Suppressor macrophage treated with lipopolysaccharide for 1 hour (primary cell): ENCODE data around the gene MAGEA9B.
"Not testable (repeated sequence)": the region's sequence is repeated elsewhere in the genome, so short reads cannot be mapped to it uniquely, and the experiment has no call there.

Experiments used
- DNase-seq, 3 donors: peaks; one replicate each; pipeline ENCODE4 v3.0.0-alpha.2; 2020 to 2022

MAGEA9B gene, protein sequence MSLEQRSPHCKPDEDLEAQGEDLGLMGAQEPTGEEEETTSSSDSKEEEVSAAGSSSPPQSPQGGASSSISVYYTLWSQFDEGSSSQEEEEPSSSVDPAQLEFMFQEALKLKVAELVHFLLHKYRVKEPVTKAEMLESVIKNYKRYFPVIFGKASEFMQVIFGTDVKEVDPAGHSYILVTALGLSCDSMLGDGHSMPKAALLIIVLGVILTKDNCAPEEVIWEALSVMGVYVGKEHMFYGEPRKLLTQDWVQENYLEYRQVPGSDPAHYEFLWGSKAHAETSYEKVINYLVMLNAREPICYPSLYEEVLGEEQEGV

DNA sequence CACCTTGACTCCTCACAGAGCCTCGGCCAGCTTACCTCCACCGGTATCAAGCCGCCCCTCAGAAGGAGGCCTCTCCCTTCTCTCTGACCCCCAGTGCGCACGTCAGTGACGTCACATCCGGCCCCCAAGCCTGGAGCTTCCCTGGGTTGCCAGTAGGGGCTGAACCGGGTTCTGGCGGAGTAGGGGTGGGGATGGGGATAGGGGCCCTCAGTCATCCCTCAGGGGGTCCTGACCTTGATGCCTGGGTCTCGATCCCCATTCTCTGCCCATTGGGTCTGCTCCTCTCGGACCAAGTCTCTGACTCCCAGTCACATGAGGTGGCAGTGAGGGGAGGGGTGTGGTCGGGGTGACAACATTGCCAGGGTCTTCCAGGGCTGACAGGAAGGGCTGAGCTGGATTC lies at the start of gene MAGEA9B:
Gene MAGEA9B (minus strand): TSS at position 101 of the 400 bp plus-strand sequence. CDS start 4,280 bp downstream, outside the sequence.
- not testable (repeated sequence) for DNase-seq

DNA sequence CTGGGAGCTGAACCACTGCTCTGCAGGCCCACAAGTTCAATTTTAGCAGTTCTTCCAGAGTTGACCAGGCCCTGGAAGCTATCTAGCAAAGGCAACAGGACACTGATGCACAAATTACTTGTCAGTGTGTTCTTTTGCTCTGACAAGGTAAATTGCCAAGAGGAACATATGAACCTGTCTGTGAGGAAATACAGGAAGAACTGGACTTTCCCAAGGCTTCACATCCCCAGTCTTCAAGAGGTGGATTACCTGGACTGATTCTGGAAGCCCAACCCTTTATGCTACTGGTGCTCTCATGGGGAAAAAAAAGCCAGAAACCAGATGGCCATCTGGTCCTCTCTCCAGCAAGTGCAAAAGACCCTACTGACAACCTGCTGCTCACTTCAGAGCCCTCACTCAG lies 46.3 kb upstream of the MAGEA9B start:
- DNase-seq, result no peak

DNA sequence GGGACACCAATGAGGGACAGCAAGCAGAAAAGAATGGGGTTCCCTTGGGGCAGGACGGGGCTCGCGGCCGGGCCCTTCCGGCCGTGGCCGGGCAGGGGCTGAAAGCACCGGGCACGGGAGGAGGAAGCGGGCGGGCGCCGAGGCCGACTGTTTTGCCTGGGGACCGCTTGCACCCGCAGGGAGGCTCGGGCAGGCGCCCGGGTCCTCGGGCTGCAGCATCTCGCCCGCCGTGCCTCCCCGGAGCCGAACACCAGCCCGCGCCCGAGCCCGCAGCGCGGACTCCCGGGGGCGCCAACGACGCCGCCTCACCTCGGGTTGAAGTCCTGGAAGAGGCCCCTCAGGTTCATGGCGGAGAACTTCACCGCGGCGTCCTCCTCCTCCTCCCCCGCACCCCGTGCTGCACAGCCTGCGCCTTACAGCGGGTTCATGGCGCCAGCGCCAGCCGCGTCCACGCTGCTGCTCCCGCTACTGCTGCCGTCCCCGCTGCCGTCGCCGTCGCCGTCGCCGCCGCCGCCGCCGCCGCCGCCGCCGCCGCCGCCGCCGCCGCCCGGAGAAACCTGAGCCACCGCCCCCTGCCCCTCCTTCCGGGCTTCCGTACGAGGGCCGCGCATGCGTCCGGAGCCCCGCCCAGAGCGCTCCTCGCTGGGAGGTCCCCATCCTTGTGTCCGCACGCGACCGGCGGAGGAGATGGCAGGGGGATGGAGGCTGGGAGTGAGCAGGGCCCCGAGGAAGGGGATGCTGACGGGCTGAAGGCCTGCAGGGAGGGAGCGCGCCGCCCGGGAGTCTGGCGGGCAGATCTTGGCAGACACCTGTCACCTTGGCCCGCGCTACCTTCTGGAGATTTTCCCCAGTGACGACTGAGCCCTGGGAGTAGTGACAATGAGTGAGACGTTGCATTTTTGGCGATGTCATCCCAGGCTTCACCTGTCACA lies 44.2 kb upstream of the MAGEA9B start, which contains the start of gene TMEM185A:
Gene TMEM185A (minus strand): TSS at position 559 of the 932 bp plus-strand sequence. CDS start 212 bp downstream, at position 347.
- DNase-seq, result peak; percentile 62 to 80 (median 65)

DNA sequence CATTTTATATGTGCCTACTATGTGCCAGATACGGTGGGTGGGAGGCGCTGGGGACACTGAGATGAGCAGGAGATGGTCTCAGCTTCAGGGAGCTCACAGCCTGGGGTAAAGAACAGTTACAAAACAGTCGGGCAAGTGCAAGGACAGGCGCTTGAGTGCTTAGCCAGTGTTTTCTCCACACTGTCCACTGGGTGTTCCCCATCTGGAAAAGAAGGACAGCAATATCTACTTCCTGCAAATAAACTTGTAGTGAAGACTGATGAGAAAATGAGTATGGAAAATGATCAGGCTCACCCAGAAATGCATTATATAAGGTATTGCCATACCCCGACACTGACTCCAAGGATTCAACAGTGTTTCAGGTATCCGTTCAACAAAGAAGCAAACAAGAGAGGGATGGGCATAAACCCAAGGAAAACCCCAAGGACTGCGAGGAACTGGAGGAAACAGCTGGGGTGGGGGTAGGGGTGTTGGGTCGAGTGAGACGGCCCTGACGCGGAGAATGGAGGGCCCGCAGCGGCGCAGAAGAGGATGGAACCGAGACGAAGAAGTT lies 43.5 kb upstream of the MAGEA9B start:
- peak; percentile 24 to 46 (median 32) for DNase-seq

- DNase-seq, result no peak
These were observed 42.6 kb upstream of the MAGEA9B start for GRCh38 chrX:149629730-149630387.

GRCh38 chrX:149628768-149629167 lies 41.5 kb upstream of the MAGEA9B start:
- DNase-seq, result no peak

GRCh38 chrX:149628280-149628679 lies 41.0 kb upstream of the MAGEA9B start:
- no peak for DNase-seq

DNA sequence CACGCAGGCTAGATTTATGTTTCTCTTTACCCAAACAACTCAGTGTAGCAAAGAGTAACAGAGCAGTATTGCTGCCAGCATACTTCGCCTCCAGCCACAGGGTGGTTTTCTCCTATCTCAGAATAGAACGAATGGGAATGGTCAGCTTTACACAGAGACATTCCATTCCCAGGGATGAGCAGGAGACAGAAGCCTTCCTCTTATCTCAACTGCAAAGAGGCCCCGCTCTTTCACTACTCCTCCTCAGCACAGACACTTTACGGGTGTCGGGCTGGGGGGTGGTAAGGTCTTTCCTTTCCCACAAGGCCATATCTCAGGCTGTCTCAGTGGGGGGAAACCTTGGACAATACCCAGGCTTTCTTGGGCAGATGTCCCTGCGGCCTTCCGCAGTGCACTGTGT lies 39.6 kb upstream of the MAGEA9B start:
- not testable (repeated sequence) for DNase-seq

DNA sequence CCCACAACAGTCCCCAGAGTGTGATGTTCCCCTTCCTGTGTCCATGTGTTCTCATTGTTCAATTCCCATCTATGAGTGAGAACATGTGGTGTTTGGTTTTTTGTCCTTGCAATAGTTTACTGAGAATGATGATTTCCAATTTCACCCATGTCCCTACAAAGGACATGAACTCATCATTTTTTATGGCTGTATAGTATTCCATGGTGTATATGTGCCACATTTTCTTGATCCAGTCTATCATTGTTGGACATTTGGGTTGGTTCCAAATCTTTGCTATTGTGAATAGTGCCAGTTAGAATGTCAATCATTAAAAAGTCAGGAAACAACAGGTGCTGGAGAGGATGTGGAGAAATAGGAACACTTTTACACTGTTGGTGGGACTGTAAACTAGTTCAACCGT lies 32.4 kb upstream of the MAGEA9B start:
- not testable (repeated sequence) for DNase-seq

GRCh38 chrX:149618871-149619270 lies 31.6 kb upstream of the MAGEA9B start:
- no peak for DNase-seq

DNA sequence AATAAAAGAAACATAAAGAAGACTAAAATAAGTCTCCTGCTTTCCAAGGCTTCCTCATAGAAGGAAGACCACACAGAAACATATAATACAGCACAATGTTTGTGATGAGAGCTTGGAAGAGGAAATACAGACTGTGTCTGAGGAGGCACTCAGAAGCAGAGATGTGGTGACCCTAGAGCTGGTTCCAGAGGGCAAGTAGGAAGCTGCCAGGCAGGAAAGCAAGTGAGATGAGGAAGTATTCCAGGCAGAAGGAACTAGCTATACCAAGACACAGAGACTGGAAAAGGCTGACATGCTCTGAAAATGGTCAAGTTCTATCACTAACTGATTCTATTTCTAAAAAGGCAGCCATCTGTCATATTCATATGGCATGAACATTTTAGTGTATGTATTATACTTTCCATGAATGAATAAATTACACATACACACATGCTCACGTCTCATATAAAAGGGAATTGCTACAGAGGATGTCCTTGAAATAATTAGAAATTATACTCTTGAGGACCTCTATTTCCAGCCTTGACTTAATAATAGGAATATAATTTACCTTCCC lies 24.4 kb upstream of the MAGEA9B start:
- DNase-seq, result peak in 2 of 3 donors; percentile 7 to 22

DNA sequence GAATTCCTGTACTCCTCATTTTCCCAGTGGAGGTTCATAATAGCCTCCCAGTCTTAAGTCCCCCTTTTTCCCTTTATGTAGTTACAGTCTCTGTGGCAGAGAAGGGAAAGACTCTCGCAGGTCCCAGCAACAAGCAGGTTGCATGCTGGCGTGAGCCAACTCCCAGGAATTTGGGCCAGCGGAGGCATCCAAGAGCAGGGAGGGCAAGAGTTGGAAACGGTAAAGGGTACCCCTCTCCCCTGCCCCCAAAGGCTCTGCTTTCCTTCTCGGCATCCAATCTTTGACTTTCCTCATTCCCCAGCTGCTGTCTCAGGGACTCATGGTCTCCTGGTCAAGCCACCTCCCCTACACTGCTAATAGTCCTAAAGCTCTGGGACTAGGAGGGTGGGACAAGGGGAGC lies 23.3 kb upstream of the MAGEA9B start:
- DNase-seq, result no peak

DNA sequence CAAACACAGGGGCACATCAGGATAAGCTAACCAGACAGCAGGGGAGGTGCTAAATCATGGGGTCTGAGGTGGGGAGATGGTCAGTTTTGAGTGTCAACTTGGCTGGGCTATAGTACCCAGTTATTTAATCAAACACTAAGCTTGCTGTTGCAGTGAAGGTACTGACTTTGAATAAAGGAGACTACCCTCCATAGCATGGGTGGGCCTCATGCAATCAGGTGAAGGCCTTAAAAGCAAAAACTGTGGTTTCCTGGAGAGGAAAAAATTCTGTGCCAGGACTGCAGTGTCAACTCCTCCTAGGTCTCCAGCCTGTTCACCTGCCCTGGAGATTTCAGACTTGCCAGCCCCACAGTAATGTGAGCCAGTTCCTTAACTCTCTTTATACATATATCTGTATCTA lies 20.4 kb upstream of the MAGEA9B start:
- DNase-seq, result no peak

DNA sequence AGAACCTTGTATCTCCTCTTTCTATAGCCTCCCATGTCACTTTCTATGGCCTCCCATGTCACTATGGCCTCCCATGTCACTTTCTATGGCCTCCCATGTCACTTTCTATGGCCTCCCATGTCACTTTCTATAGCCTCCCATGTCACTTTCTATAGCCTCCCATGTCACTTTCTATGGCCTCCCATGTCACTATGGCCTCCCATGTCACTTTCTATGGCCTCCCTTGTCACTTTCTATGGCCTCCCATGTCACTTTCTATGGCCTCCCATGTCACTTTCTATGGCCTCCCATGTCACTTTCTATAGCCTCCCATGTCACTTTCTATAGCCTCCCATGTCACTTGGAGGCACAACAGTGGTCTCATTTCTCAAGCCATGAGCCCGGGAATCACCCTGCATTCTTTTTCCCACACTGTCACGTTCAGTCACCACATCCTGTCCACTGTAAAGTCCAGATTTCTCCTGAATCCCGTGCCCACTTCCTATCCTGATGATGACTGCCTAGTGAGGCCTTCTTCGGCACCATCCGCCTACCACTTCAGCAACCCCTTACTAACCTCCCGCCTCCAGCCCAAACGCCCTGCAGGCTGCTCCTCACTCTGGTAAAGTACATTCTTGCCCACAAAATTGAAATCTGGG lies 18.1 kb upstream of the MAGEA9B start:
- not testable (repeated sequence) for DNase-seq

DNA sequence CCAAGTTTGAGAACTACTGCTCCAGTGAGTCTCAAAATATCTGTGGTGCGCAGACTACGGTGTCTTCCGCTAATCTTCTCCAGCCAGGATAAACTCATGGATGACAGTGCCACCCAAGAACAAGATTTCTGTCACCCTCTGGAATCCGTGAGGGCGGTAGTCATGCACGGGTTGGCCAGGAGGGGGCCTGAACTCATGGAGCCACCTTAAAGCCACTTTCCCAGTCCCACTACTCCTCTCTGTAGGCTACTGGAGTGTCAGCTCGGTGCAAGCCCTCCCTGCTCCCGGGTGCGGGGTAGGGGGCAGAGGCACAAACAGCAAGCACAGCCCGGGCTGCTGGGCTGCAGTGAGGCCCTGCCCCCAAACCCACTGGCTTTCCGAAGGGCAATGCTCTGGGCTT lies 11.3 kb upstream of the MAGEA9B start:
- not testable (repeated sequence) for DNase-seq

GRCh38 chrX:149595943-149596342 lies 8.7 kb upstream of the MAGEA9B start:
- DNase-seq, result not testable (repeated sequence)

- DNase-seq, result not testable (repeated sequence)
These were observed 8.0 kb upstream of the MAGEA9B start, which contains the start of gene HSFX2 for GRCh38 chrX:149595214-149595613. HSFX2 (minus strand) TSS chrX:149595314; CDS start chrX:149594700, 614 bp downstream.

DNA sequence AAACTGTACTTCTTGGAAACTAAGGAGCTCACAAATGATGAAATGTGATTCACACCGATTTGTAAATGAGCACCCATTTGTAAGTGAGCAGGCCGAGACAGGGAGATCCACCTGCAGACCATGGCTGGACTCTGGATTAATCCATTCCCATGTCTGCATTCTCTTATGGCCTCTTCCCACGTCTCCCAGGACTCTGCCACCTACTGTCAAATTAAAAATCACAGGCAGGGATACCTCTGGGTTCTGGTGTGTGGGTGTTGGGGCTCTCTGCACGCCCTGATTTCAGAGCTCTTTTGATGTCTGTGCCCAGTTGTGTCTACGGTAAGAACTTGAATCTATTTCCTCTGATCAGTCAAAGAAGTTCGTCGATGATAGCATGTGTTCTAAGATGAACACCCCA lies 3.7 kb upstream of the MAGEA9B start:
- not testable (repeated sequence) for DNase-seq

- DNase-seq, result not testable (repeated sequence)
These were observed 1.6 kb downstream of the MAGEA9B start for GRCh38 chrX:149585631-149586030.

DNA sequence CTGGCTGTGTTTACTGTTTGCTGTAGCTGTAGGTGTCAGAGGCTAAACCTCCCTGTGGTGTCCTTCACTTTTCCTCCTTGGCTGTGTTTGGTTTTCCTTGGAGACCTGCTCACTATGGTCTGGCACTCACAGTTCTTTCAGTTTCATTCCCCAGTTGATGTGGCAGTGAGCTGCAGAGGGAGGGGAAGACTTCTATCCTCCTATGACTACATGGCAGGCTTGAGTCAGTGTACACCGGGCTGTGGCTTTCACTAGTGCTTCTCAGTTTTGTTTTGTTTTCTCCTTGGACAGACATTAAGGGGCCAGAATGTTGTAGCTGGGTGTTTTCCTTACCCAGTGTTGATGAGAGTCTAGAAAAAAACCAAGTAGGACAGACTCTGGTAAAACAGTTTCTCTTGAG lies 13.8 kb downstream of the MAGEA9B start:
- DNase-seq, result not testable (repeated sequence)

- peak in 1 of 3 donors; percentile 12 for DNase-seq
These were observed 14.5 kb downstream of the MAGEA9B start for GRCh38 chrX:149572743-149573142.

- DNase-seq, result no peak
These were observed 15.5 kb downstream of the MAGEA9B start for GRCh38 chrX:149571770-149572169.
